GM23248 (cell line): Measurements from ENCODE around the gene SYT15. TPM values are rescaled to one million over a fixed set of nuclear protein-coding genes. Genes with fewer than 3 reads are reported as not detected.
A peak's percentile ranks its signal among the peaks of the same experiment; 100 is the strongest.
"Not testable (repeated sequence)": the region's sequence is repeated elsewhere in the genome, so short reads cannot be mapped to it uniquely, and the experiment has no call there.

Experiments used
- DNase-seq: peaks from one replicate; pipeline ENCODE4 v3.0.0-alpha.2; 2015
- H2AFZ ChIP-seq: fragments of 200-600 bp; sonication (generic); 2 replicates; pipeline ENCODE4 v1.6.1; 2016; ENCODE audit warnings: antibody characterized with exemption
- H3F3A ChIP-seq: fragments of 200-600 bp; sonication (generic); 2 replicates; pipeline ENCODE4 v1.6.1; 2016; ENCODE audit warnings: mild to moderate bottlenecking, antibody characterized with exemption, mixed run types; ENCODE audit not compliant: insufficient read depth
- H3K27ac ChIP-seq: fragments of 200-600 bp; sonication (generic); 2 replicates; pipeline ENCODE4 v1.5.1; 2016; ENCODE audit warnings: mild to moderate bottlenecking
- H3K27me3 ChIP-seq: fragments of 200-600 bp; sonication (generic); replicated peaks from 2 replicates; pipeline ENCODE4 v1.6.1; 2016; ENCODE audit warnings: mild to moderate bottlenecking; ENCODE audit not compliant: insufficient read depth
- H3K36me3 ChIP-seq: fragments of 200-600 bp; sonication (generic); 2 replicates; pipeline ENCODE4 v1.6.1; 2016; ENCODE audit warnings: low read depth, mild to moderate bottlenecking
- H3K4me1 ChIP-seq: fragments of 200-600 bp; sonication (generic); 2 replicates; pipeline ENCODE4 v1.6.1; 2016; ENCODE audit warnings: mild to moderate bottlenecking; ENCODE audit not compliant: insufficient read depth
- H3K4me2 ChIP-seq: fragments of 200-600 bp; sonication (generic); one replicate; pipeline ENCODE4 v1.6.1; 2016; ENCODE audit warnings: mild to moderate bottlenecking; ENCODE audit not compliant: unreplicated experiment
- H3K4me3 ChIP-seq: fragments of 200-600 bp; sonication (generic); 2 replicates; pipeline ENCODE4 v1.5.1; 2016; ENCODE audit warnings: mild to moderate bottlenecking
- H3K79me2 ChIP-seq: fragments of 200-600 bp; sonication (generic); 2 replicates; pipeline ENCODE4 v1.6.1; 2016; ENCODE audit warnings: mild to moderate bottlenecking; ENCODE audit not compliant: insufficient read depth
- H3K9ac ChIP-seq: fragments of 200-600 bp; sonication (generic); 2 replicates; pipeline ENCODE4 v1.6.1; 2016; ENCODE audit warnings: mild to moderate bottlenecking
- H3K9me2 ChIP-seq: fragments of 200-600 bp; sonication (generic); 2 replicates; pipeline ENCODE4 v1.6.1; 2016; ENCODE audit warnings: mixed run types, mild to moderate bottlenecking, moderate library complexity; ENCODE audit not compliant: insufficient read depth
- H3K9me3 ChIP-seq: fragments of 200-600 bp; sonication (generic); one replicate; pipeline ENCODE4 v1.6.1; 2017; ENCODE audit warnings: low read depth
- H4K20me1 ChIP-seq: fragments of 200-600 bp; sonication (generic); 2 replicates; pipeline ENCODE4 v1.6.0; 2016; ENCODE audit not compliant: insufficient read depth
- WGBS, 2 experiments: methylation state at CpG; one replicate each; pipeline ENCODE4 v1.1.6; 2015 to 2017; ENCODE audit warnings: low lambda C conversion rate in 2 of 2, low coverage in 1 of 2; ENCODE audit errors: missing lambda C conversion rate in 2 of 2; 5-methylcytosine and 5-hydroxymethylcytosine counted together
- in situ Hi-C: fragments of 300-500 bp; cut with MboI; formaldehyde crosslinking; loops from 2 replicates; pipeline ENCODE4 v1.15.0; 2020
- polyA plus RNA-seq: library from polyadenylated mRNA; unstranded; fragments of >200 nt; fragmentation: Nextera tagmentation; extraction: Ambion mirVana; gene quantifications from 2 replicates; pipeline ENCODE4 v1.2.1, GENCODE V29; 2016
- total RNA-seq: library from RNA; depleted of rRNA; stranded (reverse); fragments of >200 nt; shearing (Covaris generic); gene quantifications from 2 replicates; pipeline ENCODE4 v1.2.3, GENCODE V29; 2014

SYT15 gene
- total and polyA plus RNA-seq, 2 experiments from 2014 or later: 1.2 to 2.3 TPM

GRCh38 chr10:46588221-46588620, 9.3 kb downstream of the SYT15 start:
- not testable (repeated sequence) for DNase-seq, H3K4me2 ChIP-seq

DNA sequence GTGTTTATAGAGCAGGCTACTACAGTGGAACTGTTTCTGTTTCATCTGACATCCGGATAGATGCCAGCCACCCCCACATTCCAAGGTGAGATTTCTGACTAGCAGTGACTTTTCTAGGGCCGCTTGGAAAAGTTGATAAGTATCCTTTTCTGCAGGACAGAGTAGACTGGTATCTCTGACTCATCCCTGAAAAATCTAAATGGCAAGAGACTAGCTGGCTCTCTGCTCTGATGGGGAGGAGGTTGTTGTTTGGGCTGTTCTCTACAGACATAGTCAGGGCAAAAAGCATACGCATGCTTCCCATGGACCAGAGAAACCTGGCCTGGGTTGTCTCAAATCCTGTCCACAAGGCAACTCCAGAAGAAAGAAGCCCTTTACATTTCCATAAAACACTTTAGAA, 10.7 kb downstream of the SYT15 start:
- H3K36me3 ChIP-seq, H3K79me2 ChIP-seq, H3K4me1 ChIP-seq, H3K9me2 ChIP-seq, H3F3A ChIP-seq, H2AFZ ChIP-seq, H3K9ac ChIP-seq, H3K27me3 ChIP-seq, in situ Hi-C loops, H4K20me1 ChIP-seq, DNase-seq, H3K4me3 ChIP-seq, H3K4me2 ChIP-seq, H3K9me3 ChIP-seq, H3K27ac ChIP-seq: not testable (repeated sequence)
- no CpG with 5 or more reads among the region's 3 CpGs for WGBS, 2 experiments

More at GRCh38 chr10:46588221-46588620, 9.3 kb downstream of the SYT15 start:
- H3K79me2 ChIP-seq, H2AFZ ChIP-seq, H3K9me2 ChIP-seq, H3K4me1 ChIP-seq, H3K36me3 ChIP-seq, H3K4me3 ChIP-seq, H3F3A ChIP-seq, H3K27ac ChIP-seq, H3K9ac ChIP-seq, in situ Hi-C loops, H4K20me1 ChIP-seq, H3K27me3 ChIP-seq, H3K9me3 ChIP-seq: not testable (repeated sequence)
- WGBS, 2 experiments: no CpG with 5 or more reads among the region's 3 CpGs

GRCh38 chr10:46591053-46591452, 12.1 kb downstream of the SYT15 start:
- H3F3A ChIP-seq, H4K20me1 ChIP-seq, in situ Hi-C loops, H3K4me3 ChIP-seq, H3K4me2 ChIP-seq, H3K27ac ChIP-seq, H3K9me3 ChIP-seq, H3K4me1 ChIP-seq, H3K9ac ChIP-seq, H2AFZ ChIP-seq, H3K9me2 ChIP-seq, H3K36me3 ChIP-seq, DNase-seq, H3K27me3 ChIP-seq, H3K79me2 ChIP-seq: not testable (repeated sequence)
- WGBS, 2 experiments: 100% methylated on average over 1 of the region's 8 CpGs; no CpG with 5 or more reads in 1 of the 2 experiments

- H3F3A ChIP-seq, H3K4me3 ChIP-seq, H3K36me3 ChIP-seq, H3K27ac ChIP-seq, H3K79me2 ChIP-seq, H3K9me2 ChIP-seq, H3K27me3 ChIP-seq, H2AFZ ChIP-seq, H3K9me3 ChIP-seq, H3K4me1 ChIP-seq, H3K4me2 ChIP-seq, in situ Hi-C loops, H4K20me1 ChIP-seq, DNase-seq, H3K9ac ChIP-seq: not testable (repeated sequence)
- WGBS, 2 experiments: 98% methylated on average over 11 to 13 of the region's 13 CpGs
Observed at GRCh38 chr10:46593307-46593706, 14.4 kb downstream of the SYT15 start.

- H3K9me3 ChIP-seq, in situ Hi-C loops, H2AFZ ChIP-seq: not testable (repeated sequence)
Observed at GRCh38 chr10:46594453-46595063, 15.6 kb downstream of the SYT15 start.

GRCh38 chr10:46596570-46596969, 17.6 kb downstream of the SYT15 start:
- DNase-seq, H4K20me1 ChIP-seq, H3K27me3 ChIP-seq, H3K9me2 ChIP-seq, H3K9me3 ChIP-seq, H3K9ac ChIP-seq, in situ Hi-C loops, H2AFZ ChIP-seq, H3F3A ChIP-seq, H3K36me3 ChIP-seq, H3K27ac ChIP-seq, H3K4me1 ChIP-seq, H3K79me2 ChIP-seq: not testable (repeated sequence)
- peak overlapping the region; percentile 48 for H3K4me2 ChIP-seq
- peak overlapping the region; percentile 47; the same call in 1 of the 2 replicates for H3K4me3 ChIP-seq
- WGBS, 2 experiments: 10 to 13% methylated on average over 2 of the region's 4 CpGs

More at GRCh38 chr10:46594453-46595063, 15.6 kb downstream of the SYT15 start:
- not testable (repeated sequence) for H3K9ac ChIP-seq, H3K36me3 ChIP-seq, H3F3A ChIP-seq, H3K4me2 ChIP-seq, H3K4me3 ChIP-seq, H3K9me2 ChIP-seq, H3K4me1 ChIP-seq, H3K79me2 ChIP-seq, H3K27me3 ChIP-seq, H4K20me1 ChIP-seq, DNase-seq, H3K27ac ChIP-seq
- WGBS, 2 experiments: 21 to 22% methylated on average over 5 of the region's 6 CpGs

- H4K20me1 ChIP-seq, H3K36me3 ChIP-seq, in situ Hi-C loops, H3K9me3 ChIP-seq, H3K27me3 ChIP-seq, H3K9me2 ChIP-seq, H3K4me1 ChIP-seq, H3K79me2 ChIP-seq, H3F3A ChIP-seq, DNase-seq: not testable (repeated sequence)
- H3K9ac ChIP-seq: peak overlapping the region; percentile 77
- peak overlapping the region; percentile 76 for H3K4me3 ChIP-seq
- 2 to 4% methylated on average over 9 to 22 of the region's 44 CpGs for WGBS, 2 experiments
- H3K27ac ChIP-seq: 0 out of 2 replicates have a peak overlapping the region, but pooled peaks have one; percentile 41
- peak overlapping the region; percentile 80 for H2AFZ ChIP-seq
- peak overlapping the region; percentile 65 for H3K4me2 ChIP-seq
Observed at GRCh38 chr10:46597616-46598246, 18.8 kb downstream of the SYT15 start.
